ENCODE data around the gene EEA1.
A peak's percentile ranks its signal among the peaks of the same experiment; 100 is the strongest.
"Not testable (repeated sequence)": the region's sequence is repeated elsewhere in the genome, so short reads cannot be mapped to it uniquely, and the experiment has no call there.

EEA1 gene

DNA sequence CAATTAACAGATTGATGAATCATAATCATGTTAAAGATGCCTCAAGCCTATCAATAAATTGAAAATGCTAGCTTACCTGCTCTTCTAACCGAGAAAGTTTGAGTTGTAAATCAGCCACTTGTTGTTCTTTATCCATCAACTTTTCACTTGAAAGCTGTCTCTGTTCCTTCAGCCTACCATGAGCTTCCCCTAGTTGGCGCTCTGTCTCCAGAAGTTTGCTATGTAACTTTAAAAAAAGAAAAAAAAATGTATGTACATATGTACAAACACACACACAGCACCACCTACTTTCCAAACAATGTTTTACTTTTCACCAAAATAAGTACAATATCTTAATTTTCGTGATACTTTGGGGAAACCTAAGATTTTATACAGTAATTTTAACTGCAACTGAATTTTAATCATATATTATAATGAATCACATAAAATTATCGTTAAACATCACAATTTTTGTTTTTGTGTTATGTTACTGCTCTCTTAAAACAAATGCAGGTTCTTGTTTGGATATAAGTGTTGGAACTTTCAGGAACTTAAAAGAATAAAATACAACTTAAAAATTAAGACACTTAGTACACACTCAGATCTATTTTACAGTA lies 101.2 kb downstream of the EEA1 start:
- DNase-seq (ENCODE audit: insufficient read length, low spot score) = peak; percentile 45
- FAIRE-seq = no peak

DNA sequence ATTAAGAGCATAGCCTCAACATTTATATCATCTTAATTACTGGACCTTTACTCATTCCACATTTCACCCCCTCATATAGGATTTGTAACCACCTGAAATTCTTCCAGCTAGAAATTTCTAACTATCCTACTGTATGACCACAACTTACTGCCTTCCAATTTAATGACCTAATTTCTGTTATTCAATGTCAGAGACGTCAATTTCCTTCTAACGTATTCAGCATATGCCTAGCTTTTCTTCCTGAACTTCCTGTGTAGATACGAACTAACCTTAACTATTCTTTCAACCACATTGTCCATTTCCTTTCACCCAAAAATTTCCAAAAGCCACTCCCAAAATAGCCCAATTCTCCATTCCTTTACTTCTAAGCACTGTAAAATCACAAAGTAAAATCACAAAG lies 108.0 kb downstream of the EEA1 start:
- DNase-seq (ENCODE audit: insufficient read length, low spot score) (no peak), FAIRE-seq (no peak)

DNA sequence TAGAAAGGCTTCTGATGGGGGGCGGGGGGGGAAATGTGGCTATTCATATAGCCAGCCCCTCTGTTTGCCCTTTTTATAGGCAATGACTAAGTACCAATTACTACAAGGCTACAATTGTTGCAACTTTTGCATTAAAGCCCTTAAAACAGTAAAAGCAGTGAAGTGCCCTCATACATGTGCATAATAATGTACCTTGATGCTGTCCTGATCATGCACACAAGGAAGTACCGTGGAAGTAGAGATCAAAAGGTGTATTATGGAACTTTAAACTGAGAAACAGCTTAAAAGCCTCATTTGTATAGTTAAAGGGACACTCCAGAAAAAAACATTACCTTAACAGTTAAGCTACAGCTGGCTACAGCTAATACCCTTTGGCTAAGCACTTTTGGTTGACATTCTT lies 114.5 kb downstream of the EEA1 start:
- no peak for FAIRE-seq
- DNase-seq (ENCODE audit: insufficient read length, low spot score) = no peak

DNA sequence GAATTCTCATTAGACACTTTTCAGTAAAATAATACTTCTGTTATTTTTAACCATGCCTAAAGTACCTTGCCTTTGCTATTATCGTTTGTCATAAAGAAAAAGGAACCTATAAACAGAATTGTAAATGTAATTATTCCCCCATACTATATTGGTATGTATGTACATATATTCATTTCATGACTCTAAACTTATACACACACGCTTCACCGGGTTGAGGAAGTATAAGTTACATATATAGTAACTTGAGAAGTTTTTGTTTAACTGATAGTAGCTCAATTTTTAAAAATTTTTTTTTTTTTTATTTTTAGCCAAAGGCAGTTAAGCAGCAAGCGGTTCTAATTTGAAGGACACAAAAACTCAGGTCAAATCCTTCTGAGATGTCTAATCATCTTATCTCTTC lies 118.7 kb downstream of the EEA1 start:
- FAIRE-seq (no peak), DNase-seq (ENCODE audit: insufficient read length, low spot score) (no peak)

DNA sequence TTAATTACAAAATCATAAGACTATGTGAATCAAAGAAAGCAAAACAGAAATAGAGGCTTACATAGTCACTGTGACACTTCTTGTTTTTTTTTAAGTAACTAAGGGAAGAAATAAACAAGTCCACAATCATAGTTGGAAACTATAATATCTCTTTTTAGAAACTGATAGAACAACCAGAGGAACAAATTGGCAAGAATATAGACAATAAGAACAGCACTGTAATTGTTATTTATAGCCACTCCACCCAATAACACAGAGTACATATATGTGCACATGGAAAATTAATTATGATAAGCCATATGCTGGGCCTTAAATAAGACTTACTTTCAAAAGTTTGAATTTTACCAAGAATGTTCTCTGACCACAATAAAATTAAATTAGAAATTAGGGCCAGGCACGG lies 125.2 kb downstream of the EEA1 start:
- FAIRE-seq = no peak
- DNase-seq (ENCODE audit: insufficient read length, low spot score) = no peak

DNA sequence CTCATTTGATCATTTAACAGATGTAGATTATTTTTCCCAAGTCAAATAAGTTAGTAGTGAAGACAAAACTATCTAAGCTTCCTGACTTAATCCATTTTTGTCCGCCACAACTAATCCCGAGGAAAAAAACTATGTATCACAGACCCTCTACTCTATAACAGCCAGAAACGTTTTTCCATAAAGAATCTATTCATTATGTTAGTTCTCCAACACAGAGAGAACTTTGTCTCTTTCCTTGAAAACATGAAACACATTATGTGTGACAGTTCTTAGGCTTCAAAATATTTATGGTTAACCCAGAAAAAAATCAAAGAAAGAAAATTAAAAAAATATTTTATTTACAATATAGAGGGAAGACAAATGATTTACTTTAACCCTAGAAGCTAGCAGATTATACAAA lies 126.2 kb downstream of the EEA1 start:
- DNase-seq (ENCODE audit: insufficient read length, low spot score) (no peak), FAIRE-seq (no peak)

DNA sequence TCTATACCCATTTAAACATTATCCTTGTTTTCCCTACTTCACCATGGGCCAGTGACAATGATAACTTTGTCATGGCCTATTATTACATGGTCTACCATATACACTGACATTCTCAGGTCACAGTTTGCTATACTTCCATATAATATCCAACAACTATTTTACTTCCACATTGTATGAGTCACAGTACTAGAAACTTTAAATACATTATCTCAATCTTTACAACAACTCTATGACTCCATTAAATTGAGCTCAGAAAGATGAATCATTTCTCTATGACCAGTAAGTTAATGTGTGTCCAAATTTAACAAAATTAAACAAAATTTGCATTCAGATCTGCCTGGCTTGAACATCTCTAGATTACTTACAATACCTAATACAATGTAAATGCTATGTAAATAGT lies 132.4 kb downstream of the EEA1 start:
- DNase-seq (ENCODE audit: insufficient read length, low spot score) = no peak
- FAIRE-seq = no peak

DNA sequence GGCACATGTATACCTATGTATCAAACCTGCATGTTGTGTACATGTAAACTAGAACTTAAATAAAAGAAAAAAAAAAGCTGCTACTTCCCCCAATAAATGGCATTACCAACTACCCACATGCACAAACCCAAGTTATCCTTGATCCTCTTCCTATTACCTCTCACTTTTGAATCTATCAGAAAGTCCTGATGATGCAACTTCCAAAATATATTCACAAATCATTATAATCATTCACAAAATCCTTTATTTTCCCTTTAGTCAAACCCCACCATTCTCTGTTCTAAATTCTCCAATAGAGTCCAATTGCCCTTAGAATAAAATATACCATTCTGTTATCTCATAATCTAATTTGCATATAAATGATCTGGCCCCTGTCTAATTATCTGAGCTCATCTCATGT lies 134.3 kb downstream of the EEA1 start:
- DNase-seq (ENCODE audit: insufficient read length, low spot score) (no peak), FAIRE-seq (no peak)

DNA sequence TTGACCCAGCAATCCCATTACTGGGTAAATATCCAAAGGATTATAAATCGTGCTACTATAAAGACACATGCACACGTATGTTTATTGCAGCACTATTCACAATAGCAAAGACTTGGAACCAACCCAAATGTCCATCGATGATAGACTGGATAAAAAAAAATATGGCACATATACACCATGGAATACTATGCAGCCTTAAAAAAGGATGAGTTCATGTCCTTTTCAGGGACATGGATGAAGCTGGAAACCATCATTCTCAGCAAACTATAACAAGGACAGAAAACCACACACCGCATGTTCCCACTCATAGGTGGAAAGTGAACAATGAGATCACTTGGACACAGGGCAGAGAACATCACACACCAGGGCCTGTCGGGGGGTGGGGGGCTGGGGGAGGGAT lies 134.7 kb downstream of the EEA1 start:
- not testable (repeated sequence) for FAIRE-seq; DNase-seq (ENCODE audit: insufficient read length, low spot score)

DNA sequence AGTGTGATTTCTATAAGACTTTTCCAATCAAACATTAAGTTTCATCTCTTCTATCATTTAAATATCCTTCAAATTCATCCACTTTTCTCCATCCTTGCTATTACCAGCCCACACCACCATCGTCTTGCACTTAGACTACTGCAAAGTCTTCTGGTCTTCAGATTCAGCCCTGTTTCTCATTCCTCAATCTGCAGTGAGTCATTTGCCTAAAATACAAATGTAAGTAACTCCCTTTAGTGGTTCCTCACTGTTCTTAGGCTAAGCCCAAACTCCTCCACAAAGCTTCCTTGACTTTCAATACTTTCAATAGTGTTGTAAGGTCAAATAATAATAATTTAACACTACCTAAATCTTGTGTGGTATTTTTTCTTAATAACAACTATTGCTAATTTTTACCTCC lies 143.1 kb downstream of the EEA1 start:
- DNase-seq (ENCODE audit: insufficient read length, low spot score) = no peak
- no peak for FAIRE-seq

DNA sequence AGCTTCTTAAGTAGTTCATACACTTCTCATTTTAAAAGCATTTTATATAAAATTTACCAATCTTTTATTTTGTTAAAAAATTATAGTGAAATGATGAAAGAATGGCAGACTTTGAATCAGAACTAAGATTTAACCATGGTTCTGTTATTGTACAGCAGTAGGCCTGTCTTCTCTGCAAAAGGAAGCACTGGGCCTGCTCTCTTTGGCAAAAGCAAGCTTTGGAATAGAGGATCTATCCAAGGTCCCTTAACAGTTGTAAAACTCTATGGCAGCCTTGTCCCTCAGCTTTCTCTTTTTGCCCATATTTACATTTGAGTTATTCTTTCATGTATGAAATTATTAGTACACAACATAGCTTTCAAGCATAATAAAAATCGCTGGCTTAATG lies 143.5 kb downstream of the EEA1 start:
- FAIRE-seq = no peak
- DNase-seq (ENCODE audit: insufficient read length, low spot score) = no peak

DNA sequence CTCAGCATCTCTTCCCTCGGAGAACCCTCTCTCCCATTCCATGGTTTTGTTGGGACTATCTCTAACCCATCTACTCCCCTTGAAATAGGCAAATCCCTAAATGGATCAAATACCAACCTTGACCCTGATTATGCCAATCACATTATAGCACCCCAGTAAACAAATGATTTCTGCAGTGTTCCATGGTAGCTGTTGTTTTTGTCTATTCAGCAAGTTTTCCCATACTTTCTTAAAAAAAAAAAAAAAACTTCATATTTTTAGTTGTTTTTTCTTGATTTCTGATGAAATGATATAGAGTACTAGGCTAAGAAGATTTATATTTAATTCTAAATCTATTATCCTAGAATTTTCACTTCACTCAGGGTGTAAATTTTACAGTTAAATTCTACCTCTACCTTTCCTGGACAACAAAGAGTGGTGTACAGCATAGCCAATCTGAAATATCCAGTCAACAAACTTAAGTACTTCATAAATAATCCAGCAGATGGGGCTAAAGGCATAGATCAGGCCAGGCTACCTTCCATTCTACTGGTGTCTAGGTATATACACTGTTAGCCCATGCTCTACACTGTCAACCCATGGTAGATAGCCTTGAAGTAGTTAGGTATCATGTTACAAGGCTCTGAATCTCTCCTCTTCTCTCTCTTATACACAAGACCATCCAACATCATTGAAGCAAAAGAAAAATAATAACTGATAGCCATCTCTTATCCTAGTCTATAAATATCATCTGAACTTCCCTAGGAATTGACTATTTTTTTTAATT lies 144.1 kb downstream of the EEA1 start:
- peak; percentile 68 for FAIRE-seq
- peak; percentile 64 for DNase-seq (ENCODE audit: insufficient read length, low spot score)

DNA sequence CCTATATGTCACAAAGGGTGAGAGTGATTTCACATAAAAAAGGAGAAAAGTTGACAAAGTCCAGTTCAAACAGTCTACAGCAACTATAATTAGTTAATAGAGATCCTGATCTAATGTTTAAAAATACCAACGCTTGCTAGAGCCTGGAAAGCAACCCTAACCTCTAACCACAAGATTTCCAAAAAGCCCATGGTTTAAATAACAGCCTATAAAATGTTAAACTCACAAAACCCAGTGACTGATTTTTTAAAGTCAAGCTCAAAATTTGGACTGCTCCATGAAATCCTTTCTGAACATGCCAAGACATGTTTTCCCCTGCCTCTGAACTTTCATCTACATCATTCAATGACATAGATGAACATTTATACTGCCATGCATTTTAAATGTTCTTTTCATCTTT lies 144.7 kb downstream of the EEA1 start:
- DNase-seq (ENCODE audit: insufficient read length, low spot score) (no peak), FAIRE-seq (no peak)

DNA sequence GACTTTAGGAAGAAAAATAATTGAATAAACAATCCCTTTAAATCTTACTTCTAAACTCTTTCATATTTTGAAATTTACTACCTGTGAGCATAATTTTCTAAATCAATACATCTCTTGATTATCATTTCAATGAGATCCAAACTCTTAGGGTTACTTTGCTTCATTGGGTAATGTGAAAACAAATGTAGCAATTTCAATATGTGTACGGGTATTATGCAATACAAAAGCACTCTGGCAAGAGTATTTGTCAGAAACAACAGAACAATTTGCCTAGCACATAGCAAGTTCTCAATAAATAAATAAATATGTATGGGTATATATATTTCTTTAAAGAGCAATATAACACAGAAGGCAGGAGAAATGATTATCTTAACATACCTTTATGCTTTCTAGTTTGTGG lies 149.2 kb downstream of the EEA1 start:
- DNase-seq (ENCODE audit: insufficient read length, low spot score) = no peak
- no peak for FAIRE-seq

DNA sequence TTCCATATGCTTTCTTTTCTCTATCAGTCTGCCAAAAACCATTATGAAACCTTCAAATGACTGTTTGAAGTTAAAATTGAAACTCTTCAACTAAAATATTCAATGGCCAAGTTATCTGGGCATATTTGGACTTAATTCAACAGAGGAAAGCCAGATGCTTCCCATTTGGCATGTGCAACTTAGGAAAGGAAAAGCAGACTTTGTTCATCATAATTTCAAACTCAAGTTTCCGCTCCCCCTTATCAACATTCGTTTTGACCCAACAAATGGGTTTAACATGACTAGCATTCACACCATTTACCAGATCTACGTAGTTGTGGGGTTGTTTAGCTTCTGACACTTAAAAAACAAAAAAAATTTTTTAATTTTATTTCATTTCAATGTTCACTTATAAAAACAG lies 150.6 kb downstream of the EEA1 start:
- DNase-seq (ENCODE audit: insufficient read length, low spot score) = no peak
- no peak for FAIRE-seq

DNA sequence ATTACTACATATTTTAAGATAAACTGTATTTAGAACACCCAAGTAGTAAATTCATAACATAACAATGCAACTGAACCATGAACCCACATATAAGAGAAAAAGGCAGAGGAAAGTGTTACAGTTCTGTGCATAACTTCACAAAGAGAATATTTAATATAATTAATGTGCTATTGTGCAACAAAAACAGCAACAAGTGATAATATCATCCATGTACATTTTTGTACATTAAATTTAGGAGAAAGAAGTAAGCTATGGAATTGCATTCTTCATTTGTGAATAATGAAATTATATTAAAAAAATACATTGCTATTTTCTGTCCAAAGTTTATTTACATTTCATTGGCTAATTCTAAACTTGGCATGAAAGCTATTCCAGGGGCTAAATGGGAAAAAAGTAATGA lies 153.7 kb downstream of the EEA1 start:
- no peak for FAIRE-seq

DNA sequence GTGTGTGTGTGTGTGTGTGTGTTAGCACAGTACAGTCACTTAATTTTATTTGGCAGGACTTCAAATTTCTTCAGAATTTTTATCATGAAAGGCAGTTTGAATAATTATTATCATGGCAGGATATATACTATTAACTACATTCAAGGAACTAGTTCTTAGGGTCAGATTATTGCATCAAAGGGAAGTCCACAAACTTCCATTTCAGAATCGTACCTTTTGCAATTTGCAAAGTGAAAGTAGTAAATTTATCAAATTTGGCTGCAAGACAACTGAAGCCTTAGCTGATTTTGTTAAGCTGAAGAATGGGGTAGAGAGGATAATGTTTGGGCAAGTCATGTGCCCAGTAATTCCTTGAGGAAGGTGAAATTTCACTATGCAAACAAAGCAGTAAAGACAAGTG lies 158.1 kb downstream of the EEA1 start:
- FAIRE-seq (no peak), DNase-seq (ENCODE audit: insufficient read length, low spot score) (no peak)

More for the DNA sequence above, 153.7 kb downstream of the EEA1 start:
- no peak for DNase-seq (ENCODE audit: insufficient read length, low spot score)

DNA sequence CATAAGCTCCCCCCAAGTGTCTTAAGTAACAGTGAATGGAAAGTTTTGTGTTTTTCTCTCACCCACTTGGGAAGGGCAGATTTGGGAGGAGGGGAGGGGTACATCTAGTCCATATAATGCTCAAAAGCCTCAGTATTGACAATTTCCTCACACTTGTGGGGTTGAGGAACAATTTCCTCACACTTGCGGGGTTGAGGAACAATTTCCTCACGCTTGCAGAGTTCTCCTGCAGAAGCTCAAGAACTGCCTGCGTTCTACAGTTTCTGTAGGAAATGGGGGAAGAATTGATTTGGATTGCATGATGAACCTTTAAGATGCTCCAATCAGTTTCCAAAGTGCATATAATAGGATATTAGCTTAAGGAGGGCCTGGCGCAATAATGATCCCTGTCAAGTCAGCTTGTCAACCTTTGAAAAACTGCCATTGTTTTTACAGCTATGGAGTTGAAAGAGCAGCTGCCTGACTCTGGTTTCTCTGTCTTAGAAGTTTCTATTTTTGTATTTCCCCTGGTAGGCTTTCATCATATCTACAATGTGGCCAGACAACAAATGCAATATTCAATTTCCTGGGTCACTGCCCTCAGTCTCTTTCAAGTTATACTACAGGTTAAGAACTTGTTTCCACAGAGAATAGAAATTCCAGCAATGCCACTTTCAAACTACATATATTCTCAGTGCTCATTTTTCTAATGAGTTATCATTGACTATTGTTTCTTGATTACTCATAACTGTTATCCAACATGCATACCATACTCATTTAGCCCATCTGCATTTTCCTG lies 159.8 kb downstream of the EEA1 start:
- DNase-seq (ENCODE audit: insufficient read length, low spot score) = no peak
- no peak for FAIRE-seq

DNA sequence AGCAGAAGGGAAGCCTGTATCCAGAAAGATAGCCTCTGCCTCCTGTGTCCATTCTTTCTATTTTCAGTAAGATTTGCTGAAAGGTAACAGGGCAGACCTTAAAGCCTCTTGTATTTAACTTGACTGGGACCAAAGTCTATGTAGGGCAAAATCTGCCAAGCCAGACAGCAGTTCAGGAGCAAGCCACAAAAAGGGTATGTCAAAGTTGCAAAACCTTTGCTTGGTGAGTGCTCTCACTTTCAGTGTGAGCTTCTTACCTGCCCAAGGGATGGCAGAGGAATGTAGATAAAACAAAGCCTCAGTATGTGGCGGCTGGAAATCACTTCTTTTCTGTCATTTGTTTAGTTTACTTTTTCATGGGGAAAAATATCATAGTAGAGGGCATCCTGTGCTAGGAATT lies 163.2 kb downstream of the EEA1 start:
- FAIRE-seq (no peak), DNase-seq (ENCODE audit: insufficient read length, low spot score) (no peak)

DNA sequence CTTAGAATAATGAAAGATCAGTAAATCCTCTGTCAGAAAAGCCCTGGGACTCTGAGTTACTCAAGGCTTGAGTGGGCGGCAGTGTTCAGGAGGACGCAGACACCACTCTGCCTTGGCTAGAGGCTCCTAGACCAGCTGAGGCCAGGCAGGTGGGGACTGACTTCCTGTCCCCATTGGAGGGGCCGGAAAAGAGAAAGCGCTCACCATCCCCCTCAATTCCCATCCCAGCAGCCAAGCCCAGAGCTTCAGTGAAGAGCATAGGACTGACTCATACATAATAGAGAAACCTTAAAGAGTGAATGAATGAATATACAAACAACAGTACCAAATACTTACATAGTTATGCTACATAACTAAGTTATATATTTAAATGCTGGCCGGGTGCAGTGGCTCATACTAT lies 164.3 kb downstream of the EEA1 start:
- FAIRE-seq = no peak
- no peak for DNase-seq (ENCODE audit: insufficient read length, low spot score)

DNA sequence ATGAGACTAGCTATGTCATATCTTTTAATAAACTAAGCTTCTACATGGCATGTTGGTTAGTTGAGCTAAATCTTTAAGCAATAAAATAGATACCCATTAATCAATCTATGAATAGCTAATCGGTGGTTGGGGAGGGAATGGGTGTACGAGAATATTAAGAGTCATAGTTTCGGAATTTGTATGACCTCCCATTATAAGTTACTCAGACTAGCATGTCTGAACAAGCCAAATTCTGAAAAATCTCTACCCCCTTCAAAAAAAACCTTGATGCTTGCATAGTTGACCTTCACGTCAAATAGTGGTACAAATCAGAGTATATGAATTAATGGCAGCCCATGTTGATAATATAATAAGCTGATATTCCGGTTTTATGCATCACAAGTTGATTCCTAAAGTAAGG lies 166.3 kb downstream of the EEA1 start:
- no peak for FAIRE-seq
- DNase-seq (ENCODE audit: insufficient read length, low spot score) = no peak
